IMR-90 (cell line): Measurements from ENCODE around the gene ZNF442.
A peak's percentile ranks its signal among the peaks of the same experiment; 100 is the strongest.

Experiments
- CHD1 ChIP-seq: IDR thresholded peaks from 2 replicates; pipeline ENCODE4 v1.6.1; 2012; ENCODE audit warnings: low read depth, low read length, improper control_type of control experiment
- MAFK ChIP-seq: IDR thresholded peaks from 2 replicates; pipeline ENCODE4 v1.6.1; 2012; ENCODE audit warnings: low read depth, low read length, improper control_type of control experiment
- MXI1 ChIP-seq: IDR thresholded peaks from 2 replicates; pipeline ENCODE4 v1.6.1; 2012; ENCODE audit warnings: low read depth, mild to moderate bottlenecking, low read length, moderate library complexity, borderline replicate concordance
- NFE2L2 ChIP-seq: fragments of 150-350 bp; IDR thresholded peaks from 2 replicates; pipeline ENCODE4 v1.6.1; 2016; ENCODE audit warnings: low read depth, mild to moderate bottlenecking, low read length
- POLR2A ChIP-seq: IDR thresholded peaks from 2 replicates; pipeline ENCODE4 v1.6.1; 2012; ENCODE audit warnings: mild to moderate bottlenecking, low read depth, low read length
- RFX5 ChIP-seq: IDR thresholded peaks from 2 replicates; pipeline ENCODE4 v1.8.0; 2012; ENCODE audit warnings: low read depth, mild to moderate bottlenecking, low read length, moderate library complexity
- TF ChIP-seq, protein P1 (sequence below): conservative IDR thresholded peaks from 2 replicates; pipeline ENCODE4 v1.5.1; 2012; ENCODE audit warnings: mild to moderate bottlenecking, low read depth, low read length, improper control_type of control experiment

- TF ChIP-seq POLR2A = no peak
- TF ChIP-seq, protein P1, sequence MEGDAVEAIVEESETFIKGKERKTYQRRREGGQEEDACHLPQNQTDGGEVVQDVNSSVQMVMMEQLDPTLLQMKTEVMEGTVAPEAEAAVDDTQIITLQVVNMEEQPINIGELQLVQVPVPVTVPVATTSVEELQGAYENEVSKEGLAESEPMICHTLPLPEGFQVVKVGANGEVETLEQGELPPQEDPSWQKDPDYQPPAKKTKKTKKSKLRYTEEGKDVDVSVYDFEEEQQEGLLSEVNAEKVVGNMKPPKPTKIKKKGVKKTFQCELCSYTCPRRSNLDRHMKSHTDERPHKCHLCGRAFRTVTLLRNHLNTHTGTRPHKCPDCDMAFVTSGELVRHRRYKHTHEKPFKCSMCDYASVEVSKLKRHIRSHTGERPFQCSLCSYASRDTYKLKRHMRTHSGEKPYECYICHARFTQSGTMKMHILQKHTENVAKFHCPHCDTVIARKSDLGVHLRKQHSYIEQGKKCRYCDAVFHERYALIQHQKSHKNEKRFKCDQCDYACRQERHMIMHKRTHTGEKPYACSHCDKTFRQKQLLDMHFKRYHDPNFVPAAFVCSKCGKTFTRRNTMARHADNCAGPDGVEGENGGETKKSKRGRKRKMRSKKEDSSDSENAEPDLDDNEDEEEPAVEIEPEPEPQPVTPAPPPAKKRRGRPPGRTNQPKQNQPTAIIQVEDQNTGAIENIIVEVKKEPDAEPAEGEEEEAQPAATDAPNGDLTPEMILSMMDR = 0 out of 2 replicates have a peak, but pooled peaks have one; percentile 3
- no peak for TF ChIP-seq RFX5
- no peak for TF ChIP-seq MAFK
- no peak for TF ChIP-seq NFE2L2
- no peak for TF ChIP-seq CHD1
- TF ChIP-seq MXI1 = peak; percentile 79
These were observed 35.4 kb upstream of the ZNF442 start, which contains the start of gene ZNF799 for GRCh38 chr19:12400633-12401502.
